Activated B cell treated with CpG ODN at 0.5 μM for 24 hours (primary cell): ENCODE results near the gene CRELD2. TPM values are rescaled to one million over a fixed set of nuclear protein-coding genes. Genes with fewer than 3 reads are reported as not detected.

Experiments used
- ATAC-seq: fragments of 200-7000 bp; cut with Tn5 transposase; one replicate; pipeline ENCODE4 v1.10.0; 2021; ENCODE audit warnings: low read depth, mild to moderate bottlenecking, moderate library complexity
- CTCF ChIA-PET: fragments of 350-600 bp; sonication (Branson Sonifier 250); formaldehyde crosslinking; loops from one replicate; lab custom pipeline; 2021; ENCODE audit warnings: antibody characterized with exemption; lab: Charles Lee
- POLR2A ChIA-PET: fragments of 350-600 bp; sonication (Branson Sonifier 250); formaldehyde crosslinking; loops from one replicate; lab custom pipeline; 2021; ENCODE audit warnings: antibody characterized with exemption; lab: Charles Lee
- DNase-seq: peaks from one replicate; pipeline ENCODE4 v3.0.0; 2022
- H3K27ac Mint-ChIP-seq: one replicate; pipeline ENCODE4 v1.8.0; 2020; ENCODE audit warnings: mixed read lengths
- H3K27me3 Mint-ChIP-seq: one replicate; pipeline ENCODE4 v1.8.0; 2021; ENCODE audit warnings: mixed read lengths
- H3K36me3 Mint-ChIP-seq: one replicate; pipeline ENCODE4 v1.8.0; 2021; ENCODE audit warnings: low read depth, mixed read lengths
- H3K4me1 Mint-ChIP-seq: one replicate; pipeline ENCODE4 v1.8.0; 2021; ENCODE audit warnings: mixed read lengths
- H3K4me3 Mint-ChIP-seq: one replicate; pipeline ENCODE4 v1.8.0; 2020; ENCODE audit warnings: mild to moderate bottlenecking, mixed read lengths
- H3K9me3 Mint-ChIP-seq: one replicate; pipeline ENCODE4 v1.8.0; 2020; ENCODE audit warnings: mixed read lengths
- intact Hi-C: fragments of 100-400 bp; cut with micrococcal nuclease; formaldehyde crosslinking; loops from one replicate; pipeline ENCODE4 v1.15.1; 2024
- total RNA-seq: library from RNA; stranded (reverse); gene quantifications from 2 replicates; pipeline ENCODE4 v1.2.3, GENCODE V29; 2022
- TF ChIP-seq, protein P1 (sequence below): fragments of 200-600 bp; IDR thresholded peaks from one replicate; pipeline ENCODE4 v1.8.0; 2022; ENCODE audit warnings: antibody characterized with exemption, mild to moderate bottlenecking

Gene CRELD2
- total RNA-seq, 1 donor from 2014 or later: 44.5 TPM

DNA sequence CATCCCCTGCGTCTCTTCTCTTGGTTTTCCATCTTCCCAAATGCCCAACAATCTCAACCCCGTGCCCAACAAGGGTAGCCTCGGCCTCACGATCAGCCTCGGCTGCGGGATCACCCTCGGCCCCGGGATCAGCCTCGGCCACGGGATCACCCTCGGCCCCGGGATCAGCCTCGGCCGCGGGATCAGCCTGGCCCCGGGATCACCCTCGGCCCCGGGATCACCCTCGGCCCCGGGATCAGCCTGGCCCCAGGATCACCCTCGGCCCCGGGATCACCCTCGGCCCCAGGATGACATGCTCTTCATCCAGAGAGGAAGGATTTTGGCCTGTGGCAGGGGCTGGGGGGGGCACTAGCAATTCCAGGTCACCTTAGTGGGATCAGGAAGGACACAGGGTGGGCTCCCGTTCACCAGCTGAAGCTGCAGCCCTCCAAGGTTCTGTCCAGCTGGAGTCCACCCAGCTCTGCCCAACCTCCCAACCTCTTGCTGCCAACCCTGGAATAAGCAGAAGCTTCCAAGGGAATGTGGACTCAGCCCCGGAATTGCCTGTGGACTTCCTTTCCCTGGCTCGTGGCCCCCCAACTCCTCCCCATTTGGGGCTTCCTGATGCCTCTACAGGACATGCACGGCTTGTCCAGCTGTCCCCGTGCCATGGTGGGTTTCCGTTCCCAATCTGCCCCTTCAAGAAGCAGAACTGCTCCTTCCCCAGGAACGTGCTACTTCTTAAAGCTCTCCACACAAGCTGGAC lies 6.4 kb upstream of the CRELD2 start:
- Mint-ChIP-seq H3K4me3 (no peak overlapping the region), H3K9me3 (no peaks in the 10 kb centered on the region), H3K36me3 (peaks cover 56% of the 10 kb centered on the region), H3K4me1 (peaks cover 8% of the 10 kb centered on the region), H3K27me3 (no peaks in the 10 kb centered on the region), H3K27ac (no peak overlapping the region)
- DNase-seq (no peak), ATAC-seq (no peak)
- POLR2A ChIA-PET: no interaction called here
- TF ChIP-seq, protein P1, sequence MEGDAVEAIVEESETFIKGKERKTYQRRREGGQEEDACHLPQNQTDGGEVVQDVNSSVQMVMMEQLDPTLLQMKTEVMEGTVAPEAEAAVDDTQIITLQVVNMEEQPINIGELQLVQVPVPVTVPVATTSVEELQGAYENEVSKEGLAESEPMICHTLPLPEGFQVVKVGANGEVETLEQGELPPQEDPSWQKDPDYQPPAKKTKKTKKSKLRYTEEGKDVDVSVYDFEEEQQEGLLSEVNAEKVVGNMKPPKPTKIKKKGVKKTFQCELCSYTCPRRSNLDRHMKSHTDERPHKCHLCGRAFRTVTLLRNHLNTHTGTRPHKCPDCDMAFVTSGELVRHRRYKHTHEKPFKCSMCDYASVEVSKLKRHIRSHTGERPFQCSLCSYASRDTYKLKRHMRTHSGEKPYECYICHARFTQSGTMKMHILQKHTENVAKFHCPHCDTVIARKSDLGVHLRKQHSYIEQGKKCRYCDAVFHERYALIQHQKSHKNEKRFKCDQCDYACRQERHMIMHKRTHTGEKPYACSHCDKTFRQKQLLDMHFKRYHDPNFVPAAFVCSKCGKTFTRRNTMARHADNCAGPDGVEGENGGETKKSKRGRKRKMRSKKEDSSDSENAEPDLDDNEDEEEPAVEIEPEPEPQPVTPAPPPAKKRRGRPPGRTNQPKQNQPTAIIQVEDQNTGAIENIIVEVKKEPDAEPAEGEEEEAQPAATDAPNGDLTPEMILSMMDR: no peak
- intact Hi-C loops: no loop called here
- CTCF ChIA-PET: interaction anchor here (0.7 kb wide), 1 partner anchor 314 kb away, joined by 6 read pairs; no protein-coding TSS in a partner anchor

GRCh38 chr22:49913026-49913425 lies 5.4 kb upstream of the CRELD2 start:
- Mint-ChIP-seq H3K4me1 (peaks cover 13% of the 10 kb centered on the region), H3K4me3 (no peak overlapping the region), H3K27me3 (no peaks in the 10 kb centered on the region), H3K27ac (no peak overlapping the region), H3K9me3 (no peaks in the 10 kb centered on the region), H3K36me3 (peaks cover 47% of the 10 kb centered on the region)
- CTCF ChIA-PET: no interaction called here
- TF ChIP-seq, protein P1: no peak
- POLR2A ChIA-PET: no interaction called here
- DNase-seq: no peak
- intact Hi-C loops: no loop called here
- no peak for ATAC-seq

GRCh38 chr22:49913446-49913845 lies 5.0 kb upstream of the CRELD2 start:
- Mint-ChIP-seq H3K27ac (no peak overlapping the region), H3K36me3 (peaks cover 46% of the 10 kb centered on the region), H3K27me3 (no peaks in the 10 kb centered on the region), H3K9me3 (no peaks in the 10 kb centered on the region), H3K4me1 (peaks cover 13% of the 10 kb centered on the region), H3K4me3 (no peak overlapping the region)
- DNase-seq (no peak), ATAC-seq (no peak)
- intact Hi-C loops: no loop called here
- CTCF ChIA-PET: no interaction called here
- POLR2A ChIA-PET: no interaction called here
- TF ChIP-seq, protein P1: no peak

GRCh38 chr22:49914256-49914655 lies 4.2 kb upstream of the CRELD2 start:
- no peak for DNase-seq
- intact Hi-C loops: no loop called here
- peaks cover 37% of the 10 kb centered on the region for H3K36me3 Mint-ChIP-seq
- no peak overlapping the region for H3K27ac Mint-ChIP-seq
- no peak for ATAC-seq
- H3K4me1 Mint-ChIP-seq: peaks cover 15% of the 10 kb centered on the region
- ChIA-PET POLR2A (interaction anchor here (1.3 kb wide), 1 partner anchor 11 kb away, joined by 4 read pairs; no protein-coding TSS in a partner anchor), CTCF (no interaction called here)
- H3K27me3 Mint-ChIP-seq: no peaks in the 10 kb centered on the region
- TF ChIP-seq, protein P1: no peak
- H3K9me3 Mint-ChIP-seq: no peaks in the 10 kb centered on the region
- no peak overlapping the region for H3K4me3 Mint-ChIP-seq

DNA sequence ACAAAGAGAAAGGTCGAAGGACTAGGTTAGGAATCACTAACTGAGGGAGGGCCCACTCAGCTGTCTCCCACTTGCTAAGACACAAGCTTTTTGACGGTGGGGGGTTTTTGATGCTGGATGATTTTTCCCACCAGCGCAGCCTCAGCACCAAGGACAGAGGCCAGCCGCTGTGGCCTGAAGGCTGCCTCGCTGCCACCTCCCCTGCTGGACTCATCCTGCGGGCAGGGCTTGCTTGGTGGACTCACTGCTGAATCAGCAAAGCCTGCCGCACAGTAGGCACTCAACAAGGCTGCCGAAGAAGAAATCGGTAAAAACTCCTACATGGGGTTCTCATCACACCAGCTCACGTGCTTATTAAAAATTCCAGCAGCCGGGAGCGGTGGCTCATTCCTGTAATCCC lies 2.8 kb upstream of the CRELD2 start:
- peaks cover 25% of the 10 kb centered on the region for H3K4me1 Mint-ChIP-seq
- no peaks in the 10 kb centered on the region for H3K27me3 Mint-ChIP-seq
- intact Hi-C loops: no loop called here
- H3K9me3 Mint-ChIP-seq: no peaks in the 10 kb centered on the region
- DNase-seq (no peak), ATAC-seq (no peak)
- TF ChIP-seq, protein P1: no peak
- no peak overlapping the region for H3K27ac Mint-ChIP-seq
- H3K4me3 Mint-ChIP-seq: no peak overlapping the region
- POLR2A ChIA-PET: no interaction called here
- CTCF ChIA-PET: no interaction called here
- H3K36me3 Mint-ChIP-seq: peaks cover 36% of the 10 kb centered on the region
